HG03025 (cell line): ENCODE measurements around the gene MVK.

Experiments
- ATAC-seq: cut with Tn5 transposase; IDR thresholded peaks from one replicate; pipeline ENCODE4 v1.9.1; 2021; ENCODE audit warnings: mild to moderate bottlenecking, moderate library complexity; ENCODE audit not compliant: unreplicated experiment, low FRiP score

The MVK gene

DNA sequence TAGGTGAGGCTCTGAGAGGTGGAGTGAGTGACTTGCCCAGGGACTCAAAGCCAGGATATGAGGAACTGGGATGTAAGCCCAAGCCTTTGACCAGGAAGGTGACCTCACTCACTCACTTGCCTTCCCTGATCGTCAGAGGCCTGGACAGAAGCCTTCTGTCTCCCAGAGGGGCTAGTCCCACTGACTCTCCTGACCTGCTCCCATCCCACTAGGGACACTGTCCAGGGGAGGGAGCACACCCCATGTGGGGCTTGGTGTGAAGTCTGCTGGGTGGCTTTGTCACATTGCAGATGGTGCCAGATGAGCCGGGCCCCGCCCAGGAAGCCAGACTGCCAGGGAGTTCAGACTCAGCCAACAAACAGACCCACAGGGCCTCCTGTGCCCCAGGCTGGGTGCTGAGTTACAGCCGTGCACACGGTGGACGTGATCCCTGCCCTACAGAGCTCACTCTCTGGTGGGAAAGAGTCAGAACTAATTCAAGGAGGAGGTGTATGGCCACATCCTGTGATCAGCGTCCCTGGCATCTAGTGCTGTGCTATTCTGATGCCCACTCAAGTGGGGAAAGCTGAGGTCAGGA, 28.6 kb upstream of the MVK start:
- ATAC-seq = no peak

DNA sequence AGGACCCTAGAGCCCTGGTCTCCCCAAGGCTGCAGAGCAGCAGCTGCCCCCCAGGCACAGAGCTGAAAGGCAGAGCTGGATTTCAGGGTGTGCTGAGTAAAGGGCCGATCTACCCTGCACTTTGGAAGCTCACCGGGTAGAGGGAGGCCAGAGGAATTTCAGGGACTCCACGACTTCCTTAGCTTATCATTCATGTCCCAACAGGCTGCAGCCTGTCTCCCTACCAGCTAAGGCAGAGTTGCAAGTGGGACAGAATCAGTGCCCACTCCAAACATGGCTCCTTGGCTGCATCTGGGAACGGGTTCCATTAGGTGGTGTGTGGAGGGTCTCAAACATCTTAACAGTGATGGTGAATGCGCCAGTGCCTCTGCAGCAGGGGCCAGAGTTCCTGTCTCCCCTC, 27.8 kb upstream of the MVK start:
- no peak for ATAC-seq

GRCh38 chr12:109547286-109547685, 26.3 kb upstream of the MVK start:
- ATAC-seq = no peak

- ATAC-seq = no peak
Measured at GRCh38 chr12:109548258-109548657, 25.3 kb upstream of the MVK start.

- ATAC-seq = no peak
Measured at GRCh38 chr12:109549613-109550270, 23.9 kb upstream of the MVK start.

- no peak for ATAC-seq
Measured at GRCh38 chr12:109550281-109550680, 23.3 kb upstream of the MVK start.

GRCh38 chr12:109551108-109551507, 22.5 kb upstream of the MVK start:
- ATAC-seq = no peak

- no peak for ATAC-seq
Measured at GRCh38 chr12:109552971-109553370, 20.6 kb upstream of the MVK start.

- ATAC-seq = no peak
Measured at GRCh38 chr12:109553483-109553882, 20.1 kb upstream of the MVK start.

DNA sequence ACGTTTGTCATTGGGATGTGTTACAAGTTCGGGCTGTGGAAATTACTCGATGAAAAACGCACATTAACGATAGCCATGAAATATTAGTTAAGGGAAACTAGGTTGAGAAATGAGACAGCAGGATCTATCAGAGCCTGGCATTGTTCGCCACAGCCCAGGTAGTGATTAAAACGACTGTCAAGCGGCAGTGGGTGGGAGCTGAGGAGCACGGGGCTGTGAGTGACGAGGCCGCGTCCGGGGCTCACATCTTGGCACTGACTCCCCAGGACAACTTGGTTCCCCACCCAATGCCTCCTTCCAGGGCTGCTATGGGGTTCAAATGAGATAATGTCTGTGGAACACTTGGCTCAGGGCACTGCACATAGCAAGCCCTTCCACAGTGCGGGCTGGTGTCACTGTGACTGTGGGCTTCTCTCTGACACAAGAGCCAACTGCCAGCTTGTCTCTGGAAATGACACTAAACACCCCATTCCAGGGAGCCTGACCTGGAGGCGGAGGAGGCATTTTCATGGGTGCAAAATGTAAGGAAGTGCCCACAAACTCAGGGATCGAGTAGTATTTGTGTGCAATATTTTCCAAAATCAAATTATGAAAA, 19.6 kb upstream of the MVK start:
- no peak for ATAC-seq

GRCh38 chr12:109554761-109555160, 18.8 kb upstream of the MVK start:
- no peak for ATAC-seq

GRCh38 chr12:109555431-109556315, 17.9 kb upstream of the MVK start:
- ATAC-seq = no peak

DNA sequence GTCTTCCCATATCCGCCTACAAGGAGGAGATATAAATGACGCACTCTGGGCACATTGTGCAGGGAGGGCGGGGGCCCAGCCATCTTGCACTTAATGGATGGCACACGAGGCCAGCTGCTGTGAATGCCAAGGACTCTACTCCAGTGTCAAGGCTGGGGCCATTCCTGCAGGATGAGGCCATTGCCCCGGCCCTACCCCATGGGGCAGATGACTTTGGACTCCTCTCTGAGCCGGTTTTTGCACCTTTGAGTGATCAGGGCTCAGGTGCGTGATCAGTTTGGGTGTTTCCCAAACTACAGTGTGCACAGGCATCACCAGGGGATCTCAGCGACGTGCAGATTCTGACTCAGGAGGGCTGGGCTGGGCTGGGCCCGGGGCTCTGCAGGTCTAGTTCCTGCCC, 16.4 kb upstream of the MVK start:
- no peak for ATAC-seq

DNA sequence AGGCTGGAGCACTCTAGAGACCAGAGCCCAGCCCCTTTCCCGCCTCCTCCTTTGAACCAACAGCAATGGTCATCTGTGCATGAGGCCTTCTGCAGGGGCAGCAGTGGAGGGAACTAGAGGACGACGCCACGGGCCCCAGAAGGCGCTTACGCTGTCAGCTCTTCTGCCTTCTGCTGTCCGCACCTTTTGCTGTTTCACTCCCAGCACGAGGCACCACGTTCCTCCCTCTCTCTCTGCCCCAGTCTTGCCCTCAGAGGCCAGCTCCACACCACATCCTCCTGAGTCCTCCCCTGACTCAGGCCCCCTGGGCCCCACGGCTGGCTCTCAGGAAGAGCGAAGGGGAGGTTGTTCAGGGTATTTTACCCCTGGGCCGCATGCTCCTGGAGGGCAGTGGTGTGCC, 15.8 kb upstream of the MVK start:
- no peak for ATAC-seq

- no peak for ATAC-seq
Measured at GRCh38 chr12:109558374-109559199, 15.0 kb upstream of the MVK start.

GRCh38 chr12:109559200-109559505, 14.4 kb upstream of the MVK start:
- no peak for ATAC-seq

DNA sequence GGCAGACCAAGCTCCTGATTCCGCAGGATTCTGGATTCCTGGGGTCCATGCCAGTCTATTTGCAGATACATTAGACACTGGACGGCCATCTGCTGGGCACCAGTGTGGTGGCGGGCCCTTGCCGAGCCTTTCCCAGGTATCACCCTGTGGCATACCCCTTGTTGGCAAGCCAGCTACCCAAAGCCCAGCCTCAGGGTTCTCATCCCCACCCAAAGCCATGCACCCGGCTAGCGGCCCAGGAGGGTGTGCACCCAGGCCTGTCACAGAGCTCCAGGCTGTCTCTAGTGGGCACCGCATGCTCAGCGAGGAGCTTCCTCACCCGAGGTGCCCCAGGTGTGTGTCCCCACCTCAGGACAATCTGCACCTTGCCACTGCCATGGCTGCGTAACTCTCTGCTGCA, 14.0 kb upstream of the MVK start:
- ATAC-seq = no peak

GRCh38 chr12:109560867-109561710, 12.5 kb upstream of the MVK start:
- no peak for ATAC-seq

GRCh38 chr12:109561711-109562030, 11.9 kb upstream of the MVK start:
- ATAC-seq = no peak

- ATAC-seq = no peak
Measured at GRCh38 chr12:109562871-109563270, 10.7 kb upstream of the MVK start.
